ENCODE measurements around the gene PCNX2. TPM values are rescaled to one million over a fixed set of nuclear protein-coding genes. Genes with fewer than 3 reads are reported as not detected.

The PCNX2 gene
- total RNA-seq, 1 donor from 2014 or later: 18.4 TPM

GRCh38 chr1:233241759-233242158 lies 53.8 kb downstream of the PCNX2 start:
- peaks cover 6% of the 10 kb centered on the region for H3K36me3 Mint-ChIP-seq
- no peak overlapping the region for H3K4me3 Mint-ChIP-seq
- peaks cover 42% of the 10 kb centered on the region for H3K4me1 Mint-ChIP-seq (ENCODE audit: unreplicated experiment)
- H3K27me3 Mint-ChIP-seq: no peaks in the 10 kb centered on the region
- DNase-seq (ENCODE audit: extremely low spot score, unreplicated experiment): no peak
- no peak overlapping the region for H3K27ac Mint-ChIP-seq
- H3K9me3 Mint-ChIP-seq: no peaks in the 10 kb centered on the region
- TF ChIP-seq, protein P1, sequence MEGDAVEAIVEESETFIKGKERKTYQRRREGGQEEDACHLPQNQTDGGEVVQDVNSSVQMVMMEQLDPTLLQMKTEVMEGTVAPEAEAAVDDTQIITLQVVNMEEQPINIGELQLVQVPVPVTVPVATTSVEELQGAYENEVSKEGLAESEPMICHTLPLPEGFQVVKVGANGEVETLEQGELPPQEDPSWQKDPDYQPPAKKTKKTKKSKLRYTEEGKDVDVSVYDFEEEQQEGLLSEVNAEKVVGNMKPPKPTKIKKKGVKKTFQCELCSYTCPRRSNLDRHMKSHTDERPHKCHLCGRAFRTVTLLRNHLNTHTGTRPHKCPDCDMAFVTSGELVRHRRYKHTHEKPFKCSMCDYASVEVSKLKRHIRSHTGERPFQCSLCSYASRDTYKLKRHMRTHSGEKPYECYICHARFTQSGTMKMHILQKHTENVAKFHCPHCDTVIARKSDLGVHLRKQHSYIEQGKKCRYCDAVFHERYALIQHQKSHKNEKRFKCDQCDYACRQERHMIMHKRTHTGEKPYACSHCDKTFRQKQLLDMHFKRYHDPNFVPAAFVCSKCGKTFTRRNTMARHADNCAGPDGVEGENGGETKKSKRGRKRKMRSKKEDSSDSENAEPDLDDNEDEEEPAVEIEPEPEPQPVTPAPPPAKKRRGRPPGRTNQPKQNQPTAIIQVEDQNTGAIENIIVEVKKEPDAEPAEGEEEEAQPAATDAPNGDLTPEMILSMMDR (conservative IDR thresholded peaks at IDR 0.05): no peak

- Mint-ChIP-seq H3K4me1 (ENCODE audit: unreplicated experiment) (peaks cover 42% of the 10 kb centered on the region), H3K27me3 (no peaks in the 10 kb centered on the region), H3K9me3 (no peaks in the 10 kb centered on the region), H3K27ac (no peak overlapping the region), H3K36me3 (peaks cover 8% of the 10 kb centered on the region), H3K4me3 (no peak overlapping the region)
- no peak for DNase-seq (ENCODE audit: extremely low spot score, unreplicated experiment)
- TF ChIP-seq, protein P1 (conservative IDR thresholded peaks at IDR 0.05): peak; percentile 90
Observed at GRCh38 chr1:233240829-233241682, 54.5 kb downstream of the PCNX2 start.

DNA sequence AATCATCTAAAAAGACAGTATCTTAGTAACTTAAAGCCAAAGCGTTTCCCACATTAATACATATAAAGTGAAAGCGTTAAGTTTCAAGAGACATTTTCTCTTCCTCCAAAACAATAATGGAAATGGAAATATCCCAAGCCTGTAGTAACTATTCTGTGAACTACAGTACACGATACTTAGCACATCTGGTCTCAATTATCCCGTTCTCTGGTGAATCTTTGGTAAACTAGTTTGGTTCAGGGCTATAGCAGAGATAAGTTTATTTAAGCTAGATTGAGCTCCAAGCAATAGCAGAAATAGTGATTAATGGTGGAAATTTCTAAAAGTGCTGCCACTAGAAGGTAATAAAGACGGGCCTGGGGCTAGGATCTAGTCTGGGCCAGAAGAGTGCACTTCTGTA lies 55.2 kb downstream of the PCNX2 start:
- TF ChIP-seq, protein P1 (conservative IDR thresholded peaks at IDR 0.05): no peak
- Mint-ChIP-seq H3K36me3 (peaks cover 11% of the 10 kb centered on the region), H3K4me1 (ENCODE audit: unreplicated experiment) (peaks cover 41% of the 10 kb centered on the region), H3K4me3 (no peak overlapping the region), H3K27me3 (no peaks in the 10 kb centered on the region), H3K9me3 (no peaks in the 10 kb centered on the region), H3K27ac (no peak overlapping the region)
- DNase-seq (ENCODE audit: extremely low spot score, unreplicated experiment): no peak

DNA sequence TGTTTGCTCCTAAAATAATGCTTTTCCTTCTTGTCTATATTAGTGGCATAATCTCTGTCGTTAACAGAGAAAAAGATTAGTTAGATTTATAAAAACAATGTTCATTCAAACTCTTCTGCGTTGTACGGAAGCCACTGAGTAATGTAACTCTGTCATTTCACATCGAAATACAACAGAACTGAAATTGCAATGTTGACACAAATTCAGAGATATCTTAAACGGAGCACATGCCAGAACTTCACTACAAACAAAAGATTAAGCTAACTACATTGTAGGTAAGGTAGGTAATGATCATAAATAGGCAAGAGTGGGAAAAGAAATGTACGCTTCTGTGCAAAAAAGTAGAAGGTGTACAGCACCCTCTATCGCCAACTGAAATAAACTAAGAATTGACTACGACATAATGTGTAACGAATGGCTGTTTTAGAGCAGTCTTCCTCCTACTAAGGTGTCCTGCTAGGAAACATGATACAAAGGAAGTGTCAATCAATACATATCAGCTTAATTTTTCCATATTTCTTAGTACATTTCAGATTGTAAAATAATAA lies 56.6 kb downstream of the PCNX2 start:
- DNase-seq (ENCODE audit: extremely low spot score, unreplicated experiment): no peak
- Mint-ChIP-seq H3K27me3 (no peaks in the 10 kb centered on the region), H3K4me3 (no peak overlapping the region), H3K4me1 (ENCODE audit: unreplicated experiment) (peaks cover 33% of the 10 kb centered on the region), H3K9me3 (no peaks in the 10 kb centered on the region), H3K36me3 (peaks cover 4% of the 10 kb centered on the region), H3K27ac (no peak overlapping the region)
- TF ChIP-seq, protein P1 (conservative IDR thresholded peaks at IDR 0.05): peak; percentile 41

GRCh38 chr1:233237647-233238046 lies 57.9 kb downstream of the PCNX2 start:
- H3K27ac Mint-ChIP-seq: no peak overlapping the region
- DNase-seq (ENCODE audit: extremely low spot score, unreplicated experiment): no peak
- peaks cover 29% of the 10 kb centered on the region for H3K4me1 Mint-ChIP-seq (ENCODE audit: unreplicated experiment)
- no peak overlapping the region for H3K4me3 Mint-ChIP-seq
- TF ChIP-seq, protein P1 (conservative IDR thresholded peaks at IDR 0.05): no peak
- H3K9me3 Mint-ChIP-seq: no peaks in the 10 kb centered on the region
- peaks cover 4% of the 10 kb centered on the region for H3K36me3 Mint-ChIP-seq
- H3K27me3 Mint-ChIP-seq: no peaks in the 10 kb centered on the region

Measured in type B pancreatic cell (in vitro differentiated cells).